Endothelial cell of hepatic sinusoid (primary cell): ENCODE results near the gene PIGZ.

Experiments used
- in situ Hi-C: cut with HindIII; loops from 2 replicates; pipeline ENCODE4 v1.10.0; 2017; ENCODE audit warnings: low sequenced_read_pairs

Gene PIGZ

GRCh38 chr3:196968233-196969133, at the start of gene PIGZ:
PIGZ (minus strand) TSS chr3:196968833; CDS start chr3:196952031, 16,802 bp downstream.
- in situ Hi-C loops, result no loop called here

GRCh38 chr3:197017003-197017402, 48.4 kb upstream of the PIGZ start:
- in situ Hi-C loops, result no loop called here

DNA sequence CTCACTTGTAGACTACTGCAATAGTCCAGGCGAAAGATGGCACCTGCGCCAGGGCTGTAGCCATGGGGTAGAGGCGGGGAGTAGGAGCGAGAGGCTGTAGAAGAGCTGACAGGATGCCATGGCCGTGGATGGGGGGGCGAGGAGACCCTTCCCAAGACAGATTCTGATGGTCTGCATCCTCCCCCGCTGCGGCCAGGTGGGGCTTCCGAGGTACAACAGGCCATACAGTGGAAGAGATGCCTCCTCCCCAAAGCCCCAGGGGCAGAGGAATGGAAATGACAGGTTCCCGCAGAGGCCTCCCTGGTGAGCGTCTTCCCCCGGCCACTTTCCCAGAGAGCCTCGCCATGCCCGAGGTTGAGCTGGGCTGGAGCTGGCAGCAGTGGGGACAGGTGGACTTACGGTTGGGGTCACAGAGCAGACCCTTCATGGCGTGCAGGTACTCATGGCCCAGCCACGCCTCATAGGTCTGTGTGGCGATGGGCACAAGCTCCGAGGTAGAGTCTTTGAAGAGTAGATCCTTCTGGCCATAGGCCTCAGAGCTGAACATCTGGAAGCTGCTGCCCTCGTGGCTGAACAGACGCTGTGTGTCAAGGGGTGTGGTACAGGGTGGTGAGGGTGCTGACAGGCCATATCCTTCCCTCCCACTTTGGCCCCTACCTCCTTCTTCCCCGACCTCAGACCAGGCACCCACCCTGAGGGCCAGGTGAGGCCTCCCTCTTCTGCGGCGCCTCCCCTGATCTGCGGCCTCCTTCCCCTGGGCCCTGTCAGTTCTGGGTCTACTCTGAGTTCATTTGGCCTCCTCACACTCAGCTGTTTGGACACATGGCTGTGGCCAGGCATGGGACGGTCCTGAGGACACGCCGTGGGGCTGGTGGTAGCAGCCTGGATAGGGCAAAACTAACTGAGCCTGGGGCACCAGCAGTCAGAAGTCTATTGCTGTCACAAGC, 47.4 kb upstream of the PIGZ start:
- in situ Hi-C loops, result no loop called here

DNA sequence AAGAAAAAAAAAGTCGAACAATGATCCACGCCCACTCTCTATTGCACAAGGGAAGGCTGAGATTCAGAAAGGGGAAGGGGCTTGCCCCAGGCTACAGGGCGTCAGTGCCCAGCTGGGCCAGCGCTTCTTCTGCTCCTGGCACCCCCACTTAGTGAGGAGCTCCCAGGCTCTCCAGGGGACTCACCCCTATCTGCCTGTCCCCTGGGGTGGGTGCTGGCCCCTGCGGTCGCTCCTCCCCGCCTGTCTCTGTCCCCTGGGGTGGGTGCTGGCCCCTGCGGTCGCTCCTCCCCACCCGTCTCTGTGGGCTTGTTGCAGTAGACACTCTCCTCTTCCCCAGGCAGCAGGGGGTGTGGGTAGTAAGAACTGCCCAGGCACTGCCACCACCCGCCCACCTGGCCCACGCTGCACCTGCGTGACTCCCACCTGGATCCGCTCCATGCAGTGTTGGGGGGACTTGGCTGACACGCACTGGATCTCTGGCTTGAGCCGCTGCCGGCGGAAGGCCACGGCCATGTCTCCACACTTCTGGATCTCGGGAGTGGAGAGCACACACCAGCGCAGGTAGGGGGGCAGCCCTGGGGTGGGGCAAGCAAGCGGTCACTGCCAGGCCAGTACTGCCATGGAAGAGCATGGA, 46.4 kb upstream of the PIGZ start:
- in situ Hi-C loops, result no loop called here

- in situ Hi-C loops, result no loop called here
Observed at GRCh38 chr3:197014024-197014423, 45.4 kb upstream of the PIGZ start.

DNA sequence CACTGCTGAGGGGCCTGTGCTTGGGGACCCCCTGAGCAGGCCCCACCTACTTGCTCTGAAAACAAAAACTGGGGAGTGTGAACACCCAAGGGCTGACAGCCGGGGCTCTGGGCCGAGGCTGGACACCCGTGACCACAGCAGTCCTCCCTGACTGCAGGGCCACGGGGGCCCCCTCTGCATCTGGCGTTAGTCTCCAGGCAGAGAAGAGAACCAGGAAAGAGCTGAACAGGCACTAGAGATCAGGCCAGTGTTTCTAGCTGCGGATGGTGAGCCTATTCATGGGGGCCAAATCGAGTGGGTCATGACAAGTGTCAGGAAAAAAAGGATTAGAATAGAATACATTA, 43.9 kb upstream of the PIGZ start:
- in situ Hi-C loops, result no loop called here

DNA sequence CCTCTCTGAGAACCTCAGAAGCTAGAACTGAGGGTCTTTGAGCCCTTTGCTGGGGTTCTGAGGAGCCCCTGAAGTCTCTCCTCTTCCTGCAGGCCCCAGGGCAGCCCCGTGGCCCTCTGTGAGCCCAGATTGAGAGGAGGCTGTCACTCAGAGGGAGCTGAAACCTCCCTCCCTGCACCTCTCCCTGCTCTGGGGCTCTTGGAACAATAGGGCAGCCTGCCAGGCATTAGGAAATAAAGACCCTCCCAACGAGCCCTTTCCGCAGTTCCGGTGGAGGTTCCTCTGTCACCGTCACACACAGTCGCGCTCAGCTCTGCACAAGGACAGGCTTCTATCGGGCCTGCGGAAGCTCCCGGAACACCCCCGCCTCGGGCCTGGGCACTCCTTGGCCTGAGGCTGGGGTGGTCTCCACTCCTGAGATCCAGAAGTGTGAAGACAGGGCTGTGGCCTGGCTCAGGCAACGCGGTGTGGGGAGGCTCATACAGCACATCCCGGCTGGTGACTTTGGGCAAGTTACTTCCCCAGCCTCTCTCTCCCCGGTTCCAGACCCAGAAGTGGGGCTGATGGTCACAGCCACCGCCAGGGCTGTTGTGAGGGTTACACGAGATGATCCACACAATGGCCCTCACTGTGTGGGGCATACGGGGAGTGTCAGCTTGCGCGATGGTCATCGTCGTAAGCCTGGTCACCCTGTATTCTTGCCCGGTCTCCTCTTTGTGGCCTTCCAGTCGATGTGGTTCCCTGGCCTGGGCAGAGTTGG, 43.3 kb upstream of the PIGZ start:
- in situ Hi-C loops, result no loop called here

- in situ Hi-C loops, result no loop called here
Observed at GRCh38 chr3:197010556-197011351, 42.1 kb upstream of the PIGZ start.

- in situ Hi-C loops, result no loop called here
Observed at GRCh38 chr3:197009532-197010019, 40.9 kb upstream of the PIGZ start.

DNA sequence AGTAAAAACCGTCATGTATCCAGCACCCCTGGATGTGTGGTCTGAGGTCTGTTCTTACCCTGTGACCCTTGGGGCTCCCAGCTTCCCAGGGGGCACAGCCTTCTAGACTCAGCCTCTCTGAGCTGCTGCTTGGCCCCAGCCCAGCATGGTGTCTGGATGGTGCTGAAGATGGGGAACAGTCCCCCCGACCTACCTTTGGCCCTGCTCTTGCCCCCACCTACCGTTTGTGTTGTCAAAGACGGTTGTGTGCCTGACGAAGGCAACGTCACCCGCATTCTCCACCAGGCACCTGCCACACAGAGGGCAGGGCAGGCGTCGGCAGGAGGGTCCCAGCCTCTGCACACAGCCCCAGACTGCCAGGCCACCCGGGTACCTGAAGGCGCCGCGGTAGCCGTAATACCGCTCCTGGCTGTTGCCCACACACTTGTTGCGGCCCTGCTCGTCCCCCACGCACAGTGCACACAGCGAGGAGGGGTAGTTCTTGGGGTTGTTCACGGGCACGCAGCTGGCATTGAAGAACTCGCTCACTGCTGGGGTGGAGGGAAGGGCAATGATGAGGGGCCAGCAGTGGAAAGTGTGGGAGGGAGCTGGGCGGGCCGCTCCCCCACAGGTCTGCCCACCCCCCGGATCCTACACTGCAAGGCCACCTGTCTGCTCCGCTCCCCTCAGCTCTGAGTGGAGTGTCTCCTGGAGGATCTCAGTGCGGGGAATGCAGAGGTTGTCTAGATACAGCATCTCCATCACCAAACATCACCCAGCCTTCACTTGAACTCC, 40.0 kb upstream of the PIGZ start:
- in situ Hi-C loops, result no loop called here

- in situ Hi-C loops, result no loop called here
Observed at GRCh38 chr3:197007953-197008352, 39.3 kb upstream of the PIGZ start.

DNA sequence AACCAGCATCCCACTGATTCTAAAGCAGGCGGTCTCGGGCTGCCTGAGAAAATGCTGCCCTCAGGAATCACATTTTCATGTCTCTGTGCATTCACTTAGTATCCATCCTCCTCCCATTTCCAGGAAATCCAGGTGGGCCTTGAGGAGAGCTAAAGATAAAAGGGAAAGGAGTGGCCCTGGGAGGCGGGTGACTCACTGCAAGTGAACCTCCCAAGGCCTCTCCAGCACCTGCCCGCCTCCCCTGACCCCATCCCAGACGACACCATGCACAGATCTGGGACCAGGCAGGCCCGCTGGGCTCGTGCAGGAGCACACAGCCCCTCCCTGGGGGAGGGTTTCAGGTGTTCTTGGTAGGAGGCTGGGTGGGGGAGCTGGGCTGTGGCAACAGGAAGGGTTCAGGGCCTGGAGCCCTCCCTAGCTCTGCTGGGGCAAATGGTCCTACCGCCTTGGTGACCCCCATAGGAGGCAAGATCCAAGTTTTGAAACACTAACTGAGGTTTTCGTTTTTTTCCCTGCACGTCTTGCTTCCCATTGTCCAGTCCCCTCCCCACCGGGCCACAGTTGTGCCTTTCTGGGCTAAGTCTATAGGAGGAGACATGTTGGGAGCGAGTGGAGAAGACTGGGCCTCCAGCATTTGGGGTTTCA, 38.8 kb upstream of the PIGZ start:
- in situ Hi-C loops, result no loop called here

DNA sequence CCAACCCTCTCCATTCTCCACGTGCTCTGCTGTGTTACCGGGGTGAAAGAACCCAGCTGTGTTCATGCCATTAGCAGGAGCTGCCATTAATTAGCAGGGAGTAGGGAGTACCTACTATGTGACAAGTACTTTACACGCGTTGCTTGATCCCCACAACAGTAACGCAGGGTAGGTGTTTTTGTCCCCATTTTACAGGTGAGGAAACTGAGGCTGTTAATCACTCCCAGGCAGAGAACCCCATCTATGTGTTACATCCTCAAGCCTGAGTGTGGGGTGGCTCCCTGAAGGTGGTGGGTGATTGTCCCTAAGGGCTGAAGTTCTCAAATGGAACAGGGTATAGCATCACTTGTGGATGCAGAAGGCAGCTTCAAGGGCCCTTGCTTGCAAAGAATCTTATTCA, 38.2 kb upstream of the PIGZ start:
- in situ Hi-C loops, result no loop called here

GRCh38 chr3:197006446-197006845, 37.8 kb upstream of the PIGZ start:
- in situ Hi-C loops, result no loop called here

- in situ Hi-C loops, result no loop called here
Observed at GRCh38 chr3:197003461-197004385, 35.1 kb upstream of the PIGZ start.

- in situ Hi-C loops, result no loop called here
Observed at GRCh38 chr3:197002701-197003454, 34.2 kb upstream of the PIGZ start.
